M059J (cell line): Measurements from ENCODE around the gene HLCS. TPM values are rescaled to one million over a fixed set of nuclear protein-coding genes. Genes with fewer than 3 reads are reported as not detected.
"Not testable (repeated sequence)": the region's sequence is repeated elsewhere in the genome, so short reads cannot be mapped to it uniquely, and the experiment has no call there.

ENCODE experiments used
- DNase-seq: peaks from one replicate; pipeline ENCODE4 v3.0.0-alpha.2; 2012; ENCODE audit warnings: low read depth
- total RNA-seq: library from RNA; depleted of rRNA; stranded (reverse); fragments of >200 nt; shearing (Covaris generic); gene quantifications from 2 replicates; pipeline ENCODE4 v1.2.3, GENCODE V29; 2014

The HLCS gene
- total RNA-seq, 1 experiment from 2014 or later: 22.9 TPM

- no peak for DNase-seq
Observed at GRCh38 chr21:36850372-36850771, 116.1 kb downstream of the HLCS start.

GRCh38 chr21:36849461-36850105 lies 116.9 kb downstream of the HLCS start:
- DNase-seq: no peak

- DNase-seq: no peak
Observed at GRCh38 chr21:36848730-36849274, 117.7 kb downstream of the HLCS start.

DNA sequence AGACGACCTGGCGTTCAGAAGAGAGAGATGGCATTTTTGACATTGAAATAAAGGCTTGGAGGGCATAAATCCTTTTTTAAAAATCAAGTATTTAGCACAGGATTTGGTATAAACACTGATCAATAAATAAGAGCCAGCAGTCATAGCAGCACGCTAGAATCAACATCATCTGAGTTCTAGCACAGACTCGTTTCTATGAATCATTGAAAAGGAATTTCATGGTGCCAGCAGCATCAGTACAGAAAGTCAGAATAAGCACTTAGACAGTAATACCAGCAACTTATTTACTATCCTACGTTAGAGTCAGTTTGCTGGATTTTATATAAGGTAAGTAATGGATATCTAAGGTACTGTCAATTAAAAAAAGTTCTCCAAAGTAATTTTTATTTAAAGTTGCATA lies 119.3 kb downstream of the HLCS start:
- peak; percentile 87 for DNase-seq

GRCh38 chr21:36846631-36847030 lies 119.8 kb downstream of the HLCS start:
- no peak for DNase-seq

GRCh38 chr21:36845790-36846189 lies 120.7 kb downstream of the HLCS start:
- DNase-seq: no peak

DNA sequence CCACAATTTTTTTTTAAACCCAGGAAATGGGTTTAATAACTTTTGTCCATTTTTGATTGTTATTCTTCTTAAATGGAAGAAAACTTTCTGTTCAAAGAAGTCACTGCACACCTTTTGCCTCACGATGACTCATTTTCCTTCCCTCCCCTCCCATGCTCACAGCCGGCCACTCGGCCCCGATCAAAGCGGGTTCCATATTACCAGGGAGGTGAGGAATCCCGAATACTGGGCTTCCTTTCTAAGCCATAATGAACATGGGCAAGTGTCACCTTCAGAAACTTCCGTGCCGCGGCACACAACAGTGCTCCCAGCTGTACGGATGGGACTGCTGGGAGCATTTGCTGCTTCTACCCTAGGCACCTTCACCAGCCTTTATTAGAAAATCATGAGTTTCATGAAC lies 121.4 kb downstream of the HLCS start:
- no peak for DNase-seq

DNA sequence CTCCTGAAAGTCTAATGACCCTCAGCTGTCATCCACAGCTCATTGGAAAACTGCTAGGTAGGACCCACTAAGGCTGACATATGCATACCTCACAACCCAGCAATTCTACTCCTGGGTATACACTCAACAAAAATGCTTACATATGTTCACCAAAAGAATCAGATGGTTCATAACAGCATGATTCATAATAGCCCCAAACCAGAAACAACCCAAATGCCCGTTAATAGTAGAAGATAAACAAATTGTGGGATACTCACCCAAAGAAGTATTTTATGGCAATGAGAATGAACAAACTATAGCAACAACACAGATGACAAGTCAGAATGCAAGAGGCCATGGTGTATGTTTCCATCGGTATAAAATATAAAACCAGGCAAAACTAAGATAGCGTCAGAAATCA lies 124.6 kb downstream of the HLCS start:
- peak; percentile 71 for DNase-seq

GRCh38 chr21:36839735-36840134 lies 126.7 kb downstream of the HLCS start:
- no peak for DNase-seq

DNA sequence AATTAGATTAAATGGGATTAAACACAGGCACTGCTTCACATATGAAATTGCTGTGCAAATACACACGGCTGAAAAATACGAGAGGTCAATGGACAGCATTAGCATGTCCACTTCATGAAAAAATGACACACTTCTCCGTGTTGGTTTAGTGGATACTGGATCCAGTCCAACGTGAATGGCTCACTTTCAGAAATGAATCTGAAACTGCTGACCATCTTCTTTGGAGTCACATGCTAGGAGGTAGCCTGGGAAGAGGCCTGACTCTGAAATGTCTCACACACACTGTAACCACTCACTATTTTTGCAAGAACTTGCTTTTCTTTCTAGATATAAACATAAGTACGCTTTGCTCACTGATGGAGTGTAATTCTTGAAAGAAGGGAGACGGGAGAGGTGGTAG lies 127.3 kb downstream of the HLCS start:
- DNase-seq: peak; percentile 43

DNA sequence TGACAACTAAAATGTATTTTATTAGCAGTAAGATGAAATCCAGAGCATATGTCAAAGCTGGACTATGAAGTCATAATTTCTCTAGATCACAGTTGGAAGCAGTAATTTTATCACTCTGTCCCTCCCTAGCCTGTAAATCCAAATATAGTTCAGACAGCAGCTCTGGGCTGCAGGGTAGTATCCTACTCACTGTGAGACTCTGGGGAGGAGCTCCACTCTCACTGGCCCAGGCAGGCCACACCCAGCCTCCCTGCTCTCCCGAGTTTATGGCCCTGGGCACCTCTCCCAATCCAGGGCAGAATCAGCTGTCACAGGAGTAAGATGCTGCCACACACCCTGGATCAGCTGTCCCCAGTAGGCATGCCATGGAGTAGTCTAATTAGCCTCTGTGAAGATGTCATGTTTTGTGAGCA lies 131.1 kb downstream of the HLCS start:
- peak; percentile 24 for DNase-seq

GRCh38 chr21:36834192-36834591 lies 132.3 kb downstream of the HLCS start:
- DNase-seq: no peak

- DNase-seq: no peak
Observed at GRCh38 chr21:36830100-36830499, 136.4 kb downstream of the HLCS start.

DNA sequence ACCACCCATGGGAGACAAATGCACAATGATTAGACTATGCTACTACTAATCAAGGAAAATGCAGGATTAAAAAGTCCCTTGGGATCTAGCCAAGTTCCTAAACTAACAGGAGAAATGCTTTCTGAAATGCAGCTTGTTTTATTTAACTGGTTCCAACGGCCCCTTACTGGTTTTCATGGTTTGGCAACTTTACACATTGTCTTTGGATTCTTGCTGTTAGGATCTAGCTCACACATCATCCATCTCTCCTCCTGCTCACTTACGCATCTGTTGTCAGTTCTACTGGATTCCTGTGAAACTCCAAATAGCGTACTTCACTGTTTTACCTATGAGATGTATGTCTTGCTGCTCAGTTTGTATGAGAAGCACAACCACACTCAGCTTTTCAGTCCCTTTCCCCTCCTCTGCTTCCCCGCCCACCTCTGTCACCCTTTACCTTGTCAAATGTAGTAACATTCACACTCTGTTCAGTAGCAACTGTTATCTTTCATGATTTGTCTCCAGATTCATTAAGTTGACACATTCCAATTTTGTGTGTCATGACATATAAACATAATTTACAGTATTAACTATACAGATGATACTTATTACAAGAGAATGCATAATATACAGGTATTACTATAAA lies 137.5 kb downstream of the HLCS start:
- no peak for DNase-seq

- DNase-seq: no peak
Observed at GRCh38 chr21:36828208-36828607, 138.3 kb downstream of the HLCS start.

DNA sequence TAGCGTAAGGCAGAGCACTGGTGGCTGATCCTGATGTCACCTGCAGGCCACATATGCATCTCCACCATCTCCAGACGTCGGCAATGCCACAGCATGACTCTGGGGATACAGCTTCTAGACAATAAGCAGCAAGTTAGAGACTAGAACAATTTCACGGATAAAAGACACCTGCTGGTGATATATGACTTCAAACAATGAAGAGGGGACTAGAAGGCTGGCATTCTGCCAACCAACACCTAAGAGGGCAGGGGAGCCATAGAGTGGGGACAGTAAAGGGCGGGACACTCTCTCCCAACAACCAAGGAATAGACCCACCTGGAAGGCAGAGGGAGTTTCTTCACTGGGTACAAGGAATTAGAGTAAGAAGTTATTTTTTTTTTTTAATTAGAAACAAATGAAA lies 140.8 kb downstream of the HLCS start:
- DNase-seq: no peak

GRCh38 chr21:36821032-36821299 lies 145.5 kb downstream of the HLCS start:
- DNase-seq: no peak

DNA sequence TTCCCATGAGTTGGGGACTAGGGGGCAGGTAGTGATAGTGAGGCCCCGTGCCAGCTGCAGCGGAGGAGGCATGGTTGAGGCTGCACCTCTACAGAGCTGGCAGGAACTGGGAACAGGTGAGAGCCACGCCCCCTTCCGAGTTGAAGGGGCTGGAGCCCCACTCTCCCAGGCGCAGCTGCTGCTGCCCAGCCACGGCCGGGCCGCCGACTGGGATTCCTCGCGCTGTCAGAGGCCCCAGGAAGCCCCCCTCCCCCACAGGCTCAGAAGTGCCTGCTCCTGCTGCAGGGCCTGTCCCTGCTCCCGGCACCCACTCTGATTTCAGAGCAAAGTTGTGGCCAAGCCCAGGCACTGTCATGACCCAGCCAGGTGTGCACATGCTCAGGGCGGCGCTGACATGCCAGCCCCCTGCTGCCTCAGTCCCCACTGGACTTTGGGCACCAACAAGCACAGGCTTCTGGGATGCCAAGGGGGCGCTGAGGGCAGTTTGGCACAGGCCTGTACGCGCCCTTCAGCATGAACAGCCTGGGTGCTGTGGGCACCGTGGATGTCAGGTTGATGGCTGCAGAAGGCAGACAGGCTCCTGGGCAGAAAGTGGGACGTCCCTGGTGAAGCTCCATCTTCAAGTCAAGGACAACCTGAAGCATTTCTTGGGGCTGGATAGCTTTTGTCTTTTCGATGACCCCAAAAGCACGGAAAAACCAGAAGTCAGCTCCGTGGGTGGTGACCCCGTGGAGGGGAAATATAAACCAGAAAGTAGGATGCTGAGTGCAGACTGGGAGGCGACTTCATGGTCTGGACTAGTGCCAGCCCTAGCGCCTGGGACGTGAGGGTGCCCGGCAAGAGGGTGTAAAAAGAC lies 146.1 kb downstream of the HLCS start:
- DNase-seq: no peak

- no peak for DNase-seq
Observed at GRCh38 chr21:36817732-36818450, 148.6 kb downstream of the HLCS start.

- no peak for DNase-seq
Observed at GRCh38 chr21:36816561-36817130, 149.8 kb downstream of the HLCS start.

DNA sequence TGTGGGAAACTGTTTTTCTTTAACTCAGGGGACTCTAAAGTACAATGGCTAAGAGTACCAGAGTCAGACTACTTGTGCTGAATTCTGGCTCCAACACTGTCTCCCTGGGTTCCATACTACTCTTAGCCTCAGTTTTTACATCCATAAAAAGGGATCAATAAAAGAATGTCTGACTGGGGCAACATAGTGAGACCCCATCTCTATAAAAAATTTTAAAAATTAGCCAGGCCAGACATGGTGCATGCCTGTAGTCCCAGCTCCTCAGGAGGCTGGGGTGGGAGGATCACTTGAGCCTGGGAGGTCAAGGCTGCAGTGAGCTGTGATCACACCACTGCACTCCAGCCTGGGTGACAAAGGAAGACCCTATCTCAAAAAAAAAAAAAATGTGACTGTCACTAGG lies 150.4 kb downstream of the HLCS start:
- not testable (repeated sequence) for DNase-seq

DNA sequence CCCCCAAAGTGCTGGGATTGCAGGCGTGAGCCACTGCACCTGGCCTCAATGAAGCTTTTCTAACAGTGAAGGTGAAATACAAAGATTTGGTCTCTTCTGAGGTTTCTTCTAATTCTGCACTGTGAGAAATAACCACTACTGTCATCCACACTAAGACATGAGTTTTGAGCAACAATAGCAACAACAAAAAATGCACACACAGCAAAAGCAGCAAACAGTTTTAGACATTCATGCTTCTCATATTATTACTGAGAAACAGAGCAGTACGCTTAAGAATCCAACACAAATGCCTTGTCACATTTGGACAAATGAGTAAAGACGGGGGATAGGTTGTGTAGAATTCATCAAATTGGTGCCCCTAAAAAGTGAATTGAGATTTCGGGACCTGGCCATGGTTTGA lies 151.2 kb downstream of the HLCS start:
- no peak for DNase-seq
